Measurements from ENCODE around the gene KEAP1. TPM values are rescaled to one million over a fixed set of nuclear protein-coding genes. Genes with fewer than 3 reads are reported as not detected.

Gene KEAP1
- 10 to 100 TPM; 80.0 to 81.0 TPM for total RNA-seq

DNA sequence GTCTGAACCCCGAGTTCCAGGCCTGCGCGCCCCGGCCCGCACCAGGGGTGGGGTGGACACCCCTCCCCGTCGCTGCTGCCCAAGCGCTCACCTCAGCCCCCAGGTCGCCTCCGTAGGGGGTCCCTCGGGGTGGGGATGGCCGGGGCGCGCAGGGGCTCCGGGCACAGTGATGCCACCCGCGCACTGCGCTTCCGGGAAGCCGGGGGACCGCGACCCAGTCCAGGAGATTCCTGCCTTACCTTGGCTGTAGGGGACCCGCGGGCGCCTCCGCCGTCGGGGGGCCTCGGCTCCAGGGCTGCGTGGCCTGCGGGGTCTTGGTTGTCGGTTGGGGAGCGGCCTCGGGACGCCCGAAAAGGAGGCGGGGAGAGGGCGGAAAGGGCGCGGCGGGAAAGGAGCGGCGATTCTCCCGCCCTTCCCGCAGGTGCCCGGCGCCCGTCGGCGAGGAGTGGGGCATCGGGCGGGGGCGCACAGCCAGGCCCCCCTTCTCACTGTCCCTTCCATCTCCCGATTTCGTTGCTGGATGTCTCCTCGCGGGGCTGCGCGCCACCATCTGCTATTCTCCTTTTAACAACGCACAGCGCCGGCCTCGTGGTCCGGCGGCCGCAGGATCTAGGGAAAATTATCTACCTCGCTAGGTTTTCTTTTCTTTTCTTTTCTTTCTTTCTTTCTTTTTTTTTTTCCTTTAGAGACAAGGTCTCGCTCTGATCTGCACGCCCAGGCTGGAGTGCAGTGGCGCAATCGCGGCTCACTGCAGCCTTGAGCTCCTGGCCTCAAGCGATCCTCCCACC is at the start of gene KEAP1:
Gene KEAP1, minus strand, starts transcription at position 355 of the 788 bp plus-strand sequence. CDS start 3,323 bp downstream, outside the sequence.

DNA sequence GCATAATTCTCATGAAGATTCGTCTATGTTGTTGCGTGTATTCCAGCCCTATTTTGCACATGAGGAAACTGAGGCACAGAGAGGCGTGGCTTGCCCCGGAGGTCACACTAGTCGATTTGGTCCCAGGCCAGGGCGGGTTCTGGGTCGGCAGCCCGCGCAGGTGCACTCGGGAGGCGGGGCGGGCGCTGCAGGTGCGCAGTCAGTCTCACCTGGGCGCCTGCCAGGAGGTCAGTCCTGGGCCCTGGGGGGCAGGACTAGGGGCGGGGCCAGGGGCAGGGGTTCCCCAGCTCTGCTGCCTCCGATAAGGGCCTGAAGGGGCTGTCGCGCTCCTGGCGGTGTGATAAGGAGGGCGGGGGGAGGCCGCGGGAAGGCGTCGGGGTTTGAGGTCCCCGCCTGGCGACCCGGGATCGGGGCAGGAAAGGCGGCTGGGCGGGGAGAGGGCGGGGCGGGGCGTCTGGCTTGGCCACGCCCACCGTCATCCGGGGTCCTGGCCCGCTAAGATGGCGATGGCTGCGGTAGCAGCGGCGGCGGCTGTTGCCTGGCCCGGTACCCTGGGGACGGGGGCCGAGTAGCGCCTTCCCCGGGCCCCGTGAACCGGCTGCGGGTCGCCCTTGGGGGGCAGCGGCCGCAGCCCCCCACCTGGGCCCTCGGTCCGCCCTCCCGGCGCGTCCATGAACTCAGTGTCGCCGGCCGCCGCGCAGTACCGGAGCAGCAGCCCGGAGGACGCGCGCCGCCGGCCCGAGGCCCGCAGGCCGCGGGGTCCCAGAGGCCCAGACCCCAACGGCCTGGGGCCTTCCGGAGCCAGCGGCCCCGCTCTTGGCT is 40.5 kb upstream of the KEAP1 start, which contains the start of gene ATG4D:
Gene ATG4D, plus strand, starts transcription at position 485 of the 822 bp plus-strand sequence. Its CDS starts 187 bp downstream, at position 672.

DNA sequence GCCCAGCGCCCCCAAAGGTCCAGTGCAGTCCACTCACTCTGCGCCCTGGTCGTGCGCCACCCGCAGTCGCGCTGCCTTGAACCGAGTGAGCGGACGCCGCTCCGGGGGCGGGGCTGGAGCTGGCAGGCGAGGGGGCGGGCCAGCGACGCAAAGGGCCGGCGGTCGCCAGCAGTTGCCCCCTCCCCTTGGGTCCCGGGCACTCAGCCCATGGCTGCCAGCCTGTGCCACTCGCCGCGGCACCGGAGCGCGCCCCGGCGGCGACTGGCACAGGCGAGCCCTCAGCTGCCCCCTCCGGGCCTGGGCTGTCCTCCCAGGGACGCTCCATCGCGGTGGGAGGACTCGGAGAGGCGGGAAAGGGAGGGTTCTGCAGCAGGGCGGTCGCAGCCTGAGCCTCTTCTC is 14.2 kb upstream of the KEAP1 start, which contains the start of gene S1PR5:
Gene S1PR5, minus strand, starts transcription at position 87 of the 399 bp plus-strand sequence. CDS start 2,436 bp downstream, outside the sequence.

Small RNAs within 50 kb of the gene (microRNA-seq; reads per million reads assigned to microRNA genes)
- not detected for gene MIR1238 (ENCODE audit: borderline microRNAs expressed, borderline replicate concordance)

Other genes with a start within 250 kb of the KEAP1 start
- 10 to 100 TPM; 13.9 to 15.3 TPM for gene ICAM1, start 232.2 kb downstream of the KEAP1 start, total RNA-seq
- 1 to 10 TPM; 3.4 to 3.9 TPM for gene ICAM4, start 216.4 kb downstream of the KEAP1 start, total RNA-seq
- gene ICAM5, start 213.4 kb downstream of the KEAP1 start, total RNA-seq: under 1 TPM; 0.35 to 0.46 TPM
- 1 to 10 TPM; 1.4 to 1.6 TPM for gene ZGLP1, start 193.5 kb downstream of the KEAP1 start, total RNA-seq
- gene FDX2, start 187.3 kb downstream of the KEAP1 start, total RNA-seq: 1 to 10 TPM; 4.0 to 5.3 TPM
- 10 to 100 TPM; 63.4 to 67.4 TPM for gene RAVER1, start 169.8 kb downstream of the KEAP1 start, total RNA-seq
- gene ICAM3, start 163.7 kb downstream of the KEAP1 start, total RNA-seq: 100 to 1,000 TPM; 234 to 244 TPM
- gene TYK2, start 122.8 kb downstream of the KEAP1 start, total RNA-seq: 100 to 1,000 TPM; 214 to 232 TPM
- gene CDC37, start 99.8 kb downstream of the KEAP1 start, total RNA-seq: 100 to 1,000 TPM; 208 to 225 TPM
- 10 to 100 TPM; 31.7 to 32.6 TPM for gene PDE4A, start 82.8 kb downstream of the KEAP1 start, total RNA-seq
- gene S1PR5, start 14.1 kb upstream of the KEAP1 start, total RNA-seq: under 1 TPM; 0.26 to 0.35 TPM
- gene ATG4D, start 40.5 kb upstream of the KEAP1 start, total RNA-seq: 10 to 100 TPM; 34.2 to 35.1 TPM
- 10 to 100 TPM; 62.7 to 67.1 TPM for gene KRI1, start 62.7 kb upstream of the KEAP1 start, total RNA-seq
- 10 to 100 TPM; 68.7 to 76.2 TPM for gene CDKN2D, start 65.6 kb upstream of the KEAP1 start, total RNA-seq
- gene AP1M2, start 84.0 kb upstream of the KEAP1 start, total RNA-seq: not detected
- 100 to 1,000 TPM; 161 to 163 TPM for gene SLC44A2, start 122.2 kb upstream of the KEAP1 start, total RNA-seq
- gene ILF3, start 151.0 kb upstream of the KEAP1 start, total RNA-seq: 100 to 1,000 TPM; 326 to 333 TPM
- gene QTRT1, start 198.1 kb upstream of the KEAP1 start, total RNA-seq: 10 to 100 TPM; 34.2 to 37.7 TPM
- 100 to 1,000 TPM; 259 to 262 TPM for gene DNM2, start 214.7 kb upstream of the KEAP1 start, total RNA-seq